SK-N-MC (cell line): ENCODE data around the gene TMEM82.

Experiments
- DNase-seq: peaks from one replicate; pipeline ENCODE4 v3.0.0-alpha.2; 2011; ENCODE audit warnings: low read depth, low spot score
- H3K27ac ChIP-seq: fragments of 200-600 bp; sonication (generic); 2 replicates; pipeline ENCODE4 v1.5.1; 2016; ENCODE audit warnings: mixed run types
- H3K36me3 ChIP-seq: fragments of 200-600 bp; sonication (generic); 2 replicates; pipeline ENCODE4 v1.6.1; 2017; ENCODE audit warnings: antibody characterized with exemption, low read length, mixed read lengths; ENCODE audit not compliant: insufficient read depth
- H3K4me3 ChIP-seq: fragments of 200-600 bp; sonication (generic); 2 replicates; pipeline ENCODE4 v1.5.1; 2016
- H3K9ac ChIP-seq: fragments of 200-600 bp; sonication (generic); 2 replicates; pipeline ENCODE4 v1.8.0; 2017; ENCODE audit warnings: mixed run types, mixed read lengths; ENCODE audit not compliant: insufficient read length
- H3K9me3 ChIP-seq: fragments of 200-600 bp; sonication (generic); 2 replicates; pipeline ENCODE4 v1.6.1; 2017; ENCODE audit warnings: low read depth, mild to moderate bottlenecking, antibody characterized with exemption, low read length, moderate library complexity, mixed read lengths
- EZH2 ChIP-seq: fragments of 200-600 bp; sonication (generic); IDR thresholded peaks from one replicate; pipeline ENCODE4 v1.6.1; 2017; ENCODE audit warnings: antibody characterized with exemption
- FOXP2 ChIP-seq: optimal IDR thresholded peaks from 2 replicates; pipeline ENCODE3; 2011; ENCODE audit warnings: mild to moderate bottlenecking, moderate library complexity; ENCODE audit not compliant: insufficient read depth; ENCODE audit errors: extremely low read length, control extremely low read depth
- POLR2AphosphoS5 ChIP-seq: IDR thresholded peaks from 2 replicates; pipeline ENCODE4 v1.6.1; 2012; ENCODE audit warnings: mild to moderate bottlenecking, low read depth, low read length, borderline replicate concordance

Gene TMEM82

GRCh38 chr1:15770313-15770962 lies 28.1 kb downstream of the TMEM82 start:
- no peak for TF ChIP-seq FOXP2
- TF ChIP-seq EZH2, result no peak
- no peak for TF ChIP-seq POLR2AphosphoS5
- no peaks in the 10 kb centered on the region for H3K9me3 ChIP-seq
- no peak overlapping the region for H3K27ac ChIP-seq
- peaks cover 40% of the 10 kb centered on the region; the same call in 1 of the 2 replicates for H3K36me3 ChIP-seq
- H3K9ac ChIP-seq, result no peak overlapping the region
- no peak overlapping the region for H3K4me3 ChIP-seq
- DNase-seq, result no peak

GRCh38 chr1:15771836-15772515 lies 29.7 kb downstream of the TMEM82 start:
- Histone ChIP-seq H3K27ac (no peak overlapping the region), H3K36me3 (peaks cover 42% of the 10 kb centered on the region; the same call in 1 of the 2 replicates), H3K4me3 (no peak overlapping the region), H3K9me3 (no peaks in the 10 kb centered on the region), H3K9ac (no peak overlapping the region)
- DNase-seq, result no peak
- TF ChIP-seq FOXP2 (no peak), EZH2 (no peak), POLR2AphosphoS5 (no peak)

- H3K4me3 ChIP-seq, result no peak overlapping the region
- TF ChIP-seq POLR2AphosphoS5 (no peak), FOXP2 (no peak), EZH2 (no peak)
- H3K9me3 ChIP-seq, result no peaks in the 10 kb centered on the region
- no peak overlapping the region for H3K9ac ChIP-seq
- no peak for DNase-seq
- H3K27ac ChIP-seq, result no peak overlapping the region
- H3K36me3 ChIP-seq, result peaks cover 42% of the 10 kb centered on the region; the same call in 1 of the 2 replicates
These were observed 33.4 kb downstream of the TMEM82 start for GRCh38 chr1:15775706-15776105.

GRCh38 chr1:15777909-15778707 lies 35.8 kb downstream of the TMEM82 start:
- Histone ChIP-seq H3K4me3 (no peak overlapping the region), H3K9ac (no peak overlapping the region), H3K27ac (no peak overlapping the region), H3K9me3 (no peaks in the 10 kb centered on the region), H3K36me3 (peaks cover 30% of the 10 kb centered on the region; the same call in 1 of the 2 replicates)
- no peak for TF ChIP-seq EZH2
- no peak for TF ChIP-seq POLR2AphosphoS5
- TF ChIP-seq FOXP2, result no peak
- DNase-seq, result no peak

GRCh38 chr1:15785683-15786082 lies 43.4 kb downstream of the TMEM82 start:
- H3K9ac ChIP-seq, result no peak overlapping the region
- H3K36me3 ChIP-seq, result peaks cover 7% of the 10 kb centered on the region; the same call in 1 of the 2 replicates
- TF ChIP-seq EZH2, result no peak
- TF ChIP-seq FOXP2, result no peak
- H3K4me3 ChIP-seq, result no peak overlapping the region
- H3K9me3 ChIP-seq, result no peaks in the 10 kb centered on the region
- H3K27ac ChIP-seq, result no peak overlapping the region
- DNase-seq, result no peak

GRCh38 chr1:15786581-15786980 lies 44.3 kb downstream of the TMEM82 start:
- H3K27ac ChIP-seq, result no peak overlapping the region
- H3K4me3 ChIP-seq, result no peak overlapping the region
- H3K9me3 ChIP-seq, result no peaks in the 10 kb centered on the region
- TF ChIP-seq POLR2AphosphoS5 (no peak), EZH2 (no peak), FOXP2 (no peak)
- H3K9ac ChIP-seq, result no peak overlapping the region
- DNase-seq, result no peak
- peaks cover 5% of the 10 kb centered on the region; the same call in 1 of the 2 replicates for H3K36me3 ChIP-seq

GRCh38 chr1:15788624-15789301 lies 46.5 kb downstream of the TMEM82 start:
- Histone ChIP-seq H3K36me3 (peaks cover 5% of the 10 kb centered on the region; the same call in 1 of the 2 replicates), H3K9me3 (no peaks in the 10 kb centered on the region), H3K9ac (no peak overlapping the region), H3K27ac (no peak overlapping the region), H3K4me3 (no peak overlapping the region)
- no peak for DNase-seq
- TF ChIP-seq FOXP2 (no peak), POLR2AphosphoS5 (no peak), EZH2 (no peak)

- no peaks in the 10 kb centered on the region for H3K36me3 ChIP-seq
- no peak overlapping the region for H3K9ac ChIP-seq
- no peak overlapping the region for H3K4me3 ChIP-seq
- TF ChIP-seq FOXP2, result no peak
- no peak for TF ChIP-seq POLR2AphosphoS5
- no peak for TF ChIP-seq EZH2
- DNase-seq, result no peak
- no peaks in the 10 kb centered on the region for H3K9me3 ChIP-seq
- H3K27ac ChIP-seq, result no peak overlapping the region
These were observed 53.8 kb downstream of the TMEM82 start for GRCh38 chr1:15796086-15796462.
